Vagina (tissue), 2 donors: ENCODE data around the gene STAB1. TPM values are rescaled to one million over a fixed set of nuclear protein-coding genes. Genes with fewer than 3 reads are reported as not detected.

Experiments
- DNase-seq, 2 donors: peaks; one replicate each; pipeline ENCODE4 v3.0.0-alpha.2; 2017; ENCODE audit errors: extremely low spot score in 2 of 2
- H3K27ac ChIP-seq: fragments of 200-600 bp; sonication (generic); one replicate; pipeline ENCODE4 v1.5.1; 2019
- H3K27me3 ChIP-seq: fragments of 200-600 bp; sonication (generic); one replicate; pipeline ENCODE4 v1.5.1; 2019
- H3K36me3 ChIP-seq, 2 donors: fragments of 200-600 bp; sonication (generic); one replicate each; pipeline ENCODE4 v1.5.1; 2017 to 2019
- H3K4me1 ChIP-seq: fragments of 200-600 bp; sonication (generic); one replicate; pipeline ENCODE4 v1.5.1; 2019
- H3K4me3 ChIP-seq, 2 donors: fragments of 200-600 bp; sonication (generic); 1 replicate in 1 of 2; 2 replicates in 1 of 2; pipeline ENCODE4 v1.5.1; 2016 to 2019
- H3K9me3 ChIP-seq: fragments of 200-600 bp; sonication (generic); one replicate; pipeline ENCODE4 v1.5.1; 2019
- CTCF ChIP-seq, 3 experiments: fragments of 450-650 bp in 2 of 3; fragments of 200-600 bp in 1 of 3; sonication (generic) in 1 of 3; IDR thresholded peaks; one replicate each; pipeline ENCODE4 v1.5.1; 2017 to 2019; ENCODE audit warnings: antibody characterized with exemption in 3 of 3, mild to moderate bottlenecking in 2 of 3, moderate library complexity in 2 of 3
- POLR2A ChIP-seq, 2 donors: fragments of 450-650 bp; IDR thresholded peaks; one replicate each; pipeline ENCODE4 v1.6.1; 2017; ENCODE audit warnings: antibody characterized with exemption in 2 of 2, mild to moderate bottlenecking in 2 of 2, moderate library complexity in 2 of 2
- POLR2AphosphoS5 ChIP-seq, 2 donors: sonication (generic); formaldehyde crosslinking; IDR thresholded peaks; one replicate each; pipeline ENCODE4 v1.9.0; 2017; ENCODE audit warnings: antibody characterized with exemption in 2 of 2, mild to moderate bottlenecking in 2 of 2, low read depth in 1 of 2; ENCODE audit not compliant: insufficient read depth in 1 of 2
- intact Hi-C: fragments of 100-400 bp; cut with DNase I; formaldehyde crosslinking; loops from one replicate; pipeline ENCODE4 v1.15.1; 2023
- total RNA-seq: library from RNA; depleted of rRNA; stranded (reverse); fragments of >200 nt; gene quantifications from one replicate; pipeline ENCODE4 v1.2.3, GENCODE V29; 2016

The STAB1 gene
- total RNA-seq, 1 donor from 2014 or later = 124 TPM

- H3K4me1 ChIP-seq = peaks cover 67% of the 10 kb centered on the region
- no peak overlapping the region for H3K4me3 ChIP-seq
- no peaks in the 10 kb centered on the region for H3K27me3 ChIP-seq
- TF ChIP-seq POLR2A (IDR thresholded peaks at IDR 0.05) (no peak), POLR2AphosphoS5 (IDR thresholded peaks at IDR 0.05; ENCODE audit: insufficient read depth in 1 of 2, low read depth in 1 of 2) (no peak), CTCF (IDR thresholded peaks at IDR 0.05) (no peak)
- DNase-seq = no peak
- intact Hi-C loops = loop anchor here (10.0 kb wide), 1 partner anchor 103 kb away; no protein-coding TSS in a partner anchor
- H3K9me3 ChIP-seq = no peaks in the 10 kb centered on the region
- peaks cover 0 to 10% of the 10 kb centered on the region in 2 donors for H3K36me3 ChIP-seq
- H3K27ac ChIP-seq = no peak overlapping the region
Observed at GRCh38 chr3:52527732-52528585, 32.8 kb downstream of the STAB1 start.

- peak overlapping the region; percentile 11 for H3K27ac ChIP-seq
Observed at GRCh38 chr3:52528586-52529375, 33.6 kb downstream of the STAB1 start.

GRCh38 chr3:52529376-52530333 is 34.5 kb downstream of the STAB1 start:
- peaks cover 73% of the 10 kb centered on the region for H3K4me1 ChIP-seq
- H3K4me3 ChIP-seq = peak overlapping the region in 1 of 2 donors; percentile 4
- peak overlapping the region; percentile 11 for H3K27ac ChIP-seq
- no peak for DNase-seq
- peak; percentile 24 to 51 for TF ChIP-seq POLR2AphosphoS5 (IDR thresholded peaks at IDR 0.05; ENCODE audit: insufficient read depth in 1 of 2, low read depth in 1 of 2)
- no peak for TF ChIP-seq CTCF (IDR thresholded peaks at IDR 0.05)
- intact Hi-C loops = loop anchor here (5.0 to 10.0 kb wide), 3 partner anchors 55 to 158 kb away; partner anchors contain the start of genes GNL3 and PBRM1
- H3K27me3 ChIP-seq = no peaks in the 10 kb centered on the region
- H3K36me3 ChIP-seq = peaks cover 0 to 6% of the 10 kb centered on the region in 2 donors
- H3K9me3 ChIP-seq = no peaks in the 10 kb centered on the region

More at GRCh38 chr3:52528586-52529375, 33.6 kb downstream of the STAB1 start:
- Histone ChIP-seq H3K4me3 (no peak overlapping the region), H3K36me3 (peaks cover 0 to 10% of the 10 kb centered on the region in 2 donors), H3K4me1 (peaks cover 70% of the 10 kb centered on the region), H3K27me3 (no peaks in the 10 kb centered on the region), H3K9me3 (no peaks in the 10 kb centered on the region)
- no peak for DNase-seq
- intact Hi-C loops = loop anchor here (10.0 kb wide), 1 partner anchor 104 kb away; no protein-coding TSS in a partner anchor
- TF ChIP-seq CTCF (IDR thresholded peaks at IDR 0.05) (no peak), POLR2AphosphoS5 (IDR thresholded peaks at IDR 0.05; ENCODE audit: insufficient read depth in 1 of 2, low read depth in 1 of 2) (no peak), POLR2A (IDR thresholded peaks at IDR 0.05) (no peak)

- H3K27me3 ChIP-seq = no peaks in the 10 kb centered on the region
- intact Hi-C loops = loop anchor here (5.0 to 10.0 kb wide), 2 partner anchors 56 to 156 kb away; partner anchors contain the start of genes GNL3 and PBRM1
- H3K27ac ChIP-seq = peak overlapping the region; percentile 59
- peaks cover 72% of the 10 kb centered on the region for H3K4me1 ChIP-seq
- no peaks in the 10 kb centered on the region for H3K9me3 ChIP-seq
- DNase-seq = no peak
- H3K4me3 ChIP-seq = no peak overlapping the region
- no peak for TF ChIP-seq POLR2A (IDR thresholded peaks at IDR 0.05)
- no peak for TF ChIP-seq CTCF (IDR thresholded peaks at IDR 0.05)
- TF ChIP-seq POLR2AphosphoS5 (IDR thresholded peaks at IDR 0.05; ENCODE audit: insufficient read depth in 1 of 2, low read depth in 1 of 2) = no peak
- peaks cover 0 to 5% of the 10 kb centered on the region in 2 donors for H3K36me3 ChIP-seq
Observed at GRCh38 chr3:52530918-52531826, 36.0 kb downstream of the STAB1 start.
